Measurements from ENCODE around the gene CEP78. TPM values are rescaled to one million over a fixed set of nuclear protein-coding genes. Genes with fewer than 3 reads are reported as not detected.
A peak's percentile ranks its signal among the peaks of the same experiment; 100 is the strongest.

The CEP78 gene
- total and polyA plus RNA-seq, 7 donors, result 2.4 to 14.0 (median 9.0) TPM

DNA sequence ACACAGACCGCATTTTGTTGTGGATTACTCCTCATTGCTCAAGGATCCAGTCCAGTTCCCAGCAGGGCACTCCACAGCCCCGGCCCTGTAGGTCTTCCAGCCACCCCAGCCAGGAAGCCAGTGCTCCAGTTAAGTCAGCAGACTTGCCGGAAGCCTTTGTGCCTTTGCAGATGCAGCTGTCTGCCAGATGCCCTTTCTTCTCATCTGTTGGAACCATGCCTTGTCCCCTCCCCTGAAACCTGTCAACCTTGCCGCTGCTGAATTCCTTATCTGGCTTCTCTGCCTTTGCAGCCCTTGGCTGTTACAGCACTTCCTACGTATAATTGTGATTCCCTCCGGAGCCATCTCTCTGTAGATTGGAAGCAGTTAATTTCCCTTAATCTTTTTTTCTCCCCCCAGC, 89.5 kb downstream of the CEP78 start:
- Histone ChIP-seq H3K36me3 (no peaks in the 10 kb centered on the region), H3K4me3 (no peak overlapping the region), H3K9me3 (no peaks in the 10 kb centered on the region), H3K27ac (peak overlapping the region in 1 of 4 donors; percentile 24), H3K4me1 (peaks cover 0 to 17% (median 13%) of the 10 kb centered on the region in 4 donors), H3K27me3 (no peaks in the 10 kb centered on the region)
- TF ChIP-seq POLR2A (IDR thresholded peaks at IDR 0.05) (no peak), EP300 (IDR thresholded peaks at IDR 0.05) (no peak), POLR2AphosphoS5 (IDR thresholded peaks at IDR 0.05) (peak in 1 of 4 donors; percentile 44)
- 13 to 41% methylated on average over 6 of the region's 6 CpGs for WGBS, 2 donors
- intact Hi-C loops (cut with DNase I), result loop anchor here (5.0 kb wide), 1 partner anchor 37 kb away; no protein-coding TSS in a partner anchor
- no peak for DNase-seq

DNA sequence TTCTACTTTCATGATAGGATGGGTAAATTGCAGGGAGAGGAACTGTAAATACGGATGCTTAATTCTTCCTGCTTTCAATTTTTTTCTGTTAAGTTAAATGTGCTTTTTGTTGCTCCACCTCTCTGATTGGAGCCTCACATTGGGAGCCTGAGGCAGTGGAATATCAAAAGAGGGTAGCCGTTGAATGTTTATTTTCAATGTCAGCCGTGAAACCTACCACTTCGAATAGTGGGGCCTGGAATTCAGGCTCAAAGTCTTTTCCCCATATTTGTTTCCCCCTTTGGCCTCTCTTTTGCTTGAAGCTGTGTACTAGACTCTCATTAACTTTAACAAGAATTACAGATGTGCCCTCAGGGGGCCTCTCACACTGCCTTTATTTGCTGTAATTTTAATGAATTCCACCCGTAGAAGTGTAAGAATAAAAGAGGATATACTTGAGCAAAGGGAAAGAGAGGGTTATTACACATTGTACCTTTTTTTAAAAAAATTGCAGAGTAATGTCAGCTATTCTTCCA, 90.0 kb downstream of the CEP78 start:
- Histone ChIP-seq H3K4me3 (no peak overlapping the region), H3K4me1 (peaks cover 0 to 17% (median 13%) of the 10 kb centered on the region in 4 donors), H3K36me3 (no peaks in the 10 kb centered on the region), H3K9me3 (no peaks in the 10 kb centered on the region), H3K27ac (peak overlapping the region in 1 of 4 donors; percentile 24), H3K27me3 (no peaks in the 10 kb centered on the region)
- 24 to 66% methylated on average over 5 of the region's 5 CpGs for WGBS, 2 donors
- no peak for DNase-seq
- TF ChIP-seq POLR2AphosphoS5 (IDR thresholded peaks at IDR 0.05), result no peak
- TF ChIP-seq POLR2A (IDR thresholded peaks at IDR 0.05), result no peak
- TF ChIP-seq EP300 (IDR thresholded peaks at IDR 0.05), result no peak
- TF ChIP-seq, protein P1, sequence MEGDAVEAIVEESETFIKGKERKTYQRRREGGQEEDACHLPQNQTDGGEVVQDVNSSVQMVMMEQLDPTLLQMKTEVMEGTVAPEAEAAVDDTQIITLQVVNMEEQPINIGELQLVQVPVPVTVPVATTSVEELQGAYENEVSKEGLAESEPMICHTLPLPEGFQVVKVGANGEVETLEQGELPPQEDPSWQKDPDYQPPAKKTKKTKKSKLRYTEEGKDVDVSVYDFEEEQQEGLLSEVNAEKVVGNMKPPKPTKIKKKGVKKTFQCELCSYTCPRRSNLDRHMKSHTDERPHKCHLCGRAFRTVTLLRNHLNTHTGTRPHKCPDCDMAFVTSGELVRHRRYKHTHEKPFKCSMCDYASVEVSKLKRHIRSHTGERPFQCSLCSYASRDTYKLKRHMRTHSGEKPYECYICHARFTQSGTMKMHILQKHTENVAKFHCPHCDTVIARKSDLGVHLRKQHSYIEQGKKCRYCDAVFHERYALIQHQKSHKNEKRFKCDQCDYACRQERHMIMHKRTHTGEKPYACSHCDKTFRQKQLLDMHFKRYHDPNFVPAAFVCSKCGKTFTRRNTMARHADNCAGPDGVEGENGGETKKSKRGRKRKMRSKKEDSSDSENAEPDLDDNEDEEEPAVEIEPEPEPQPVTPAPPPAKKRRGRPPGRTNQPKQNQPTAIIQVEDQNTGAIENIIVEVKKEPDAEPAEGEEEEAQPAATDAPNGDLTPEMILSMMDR (IDR thresholded peaks at IDR 0.05), result no peak
- intact Hi-C loops (cut with DNase I), result loop anchor here (5.0 kb wide), 1 partner anchor 36 kb away; no protein-coding TSS in a partner anchor

GRCh38 chr9:78326564-78326963, 90.7 kb downstream of the CEP78 start:
- Histone ChIP-seq H3K27ac (no peak overlapping the region), H3K4me3 (no peak overlapping the region), H3K4me1 (peaks cover 0 to 17% (median 13%) of the 10 kb centered on the region in 4 donors), H3K27me3 (no peaks in the 10 kb centered on the region), H3K9me3 (no peaks in the 10 kb centered on the region), H3K36me3 (no peaks in the 10 kb centered on the region)
- DNase-seq, result no peak
- WGBS, 2 donors, result 87 to 93% methylated on average over 2 of the region's 2 CpGs
- intact Hi-C loops (cut with DNase I), result loop anchor here (5.0 kb wide), 1 partner anchor 36 kb away; no protein-coding TSS in a partner anchor
- TF ChIP-seq POLR2A (IDR thresholded peaks at IDR 0.05), result no peak
- TF ChIP-seq POLR2AphosphoS5 (IDR thresholded peaks at IDR 0.05), result no peak
- no peak for TF ChIP-seq EP300 (IDR thresholded peaks at IDR 0.05)
- TF ChIP-seq, protein P1 (IDR thresholded peaks at IDR 0.05), result no peak

Small RNA genes lying within 50 kb of the gene (small RNA-seq; reads per million reads assigned to genes)
- 0 reads per million in 3 donors for gene AL353705.4

Other genes with a start within 250 kb of the CEP78 start
- gene GNAQ, start 204.3 kb upstream of the CEP78 start, total RNA-seq, result 10 to 100 TPM; 49.5 to 79.2 (median 59.0) TPM
- 10 to 100 TPM; 21.6 to 25.9 (median 25.2) TPM for gene GNAQ, start 204.3 kb upstream of the CEP78 start, polyA plus RNA-seq
- gene PSAT1, start 61.0 kb downstream of the CEP78 start, total RNA-seq, result 1 to 10 TPM; 1.4 to 5.1 (median 2.5) TPM
- gene PSAT1, start 61.0 kb downstream of the CEP78 start, polyA plus RNA-seq, result 10 to 100 TPM in 1 of 3 donors, 1 to 10 TPM in 2; 1.2 to 34.4 (median 9.0) TPM